ENCODE results near the gene KDM4C. TPM values are rescaled to one million over a fixed set of nuclear protein-coding genes. Genes with fewer than 3 reads are reported as not detected.

KDM4C gene
- total and polyA plus RNA-seq, 2 of the 13 experiments (the other 11 are each of a cell fraction or from before 2014, with no cell fraction given): 19.4 to 23.6 TPM

- TF ChIP-seq, protein P1, sequence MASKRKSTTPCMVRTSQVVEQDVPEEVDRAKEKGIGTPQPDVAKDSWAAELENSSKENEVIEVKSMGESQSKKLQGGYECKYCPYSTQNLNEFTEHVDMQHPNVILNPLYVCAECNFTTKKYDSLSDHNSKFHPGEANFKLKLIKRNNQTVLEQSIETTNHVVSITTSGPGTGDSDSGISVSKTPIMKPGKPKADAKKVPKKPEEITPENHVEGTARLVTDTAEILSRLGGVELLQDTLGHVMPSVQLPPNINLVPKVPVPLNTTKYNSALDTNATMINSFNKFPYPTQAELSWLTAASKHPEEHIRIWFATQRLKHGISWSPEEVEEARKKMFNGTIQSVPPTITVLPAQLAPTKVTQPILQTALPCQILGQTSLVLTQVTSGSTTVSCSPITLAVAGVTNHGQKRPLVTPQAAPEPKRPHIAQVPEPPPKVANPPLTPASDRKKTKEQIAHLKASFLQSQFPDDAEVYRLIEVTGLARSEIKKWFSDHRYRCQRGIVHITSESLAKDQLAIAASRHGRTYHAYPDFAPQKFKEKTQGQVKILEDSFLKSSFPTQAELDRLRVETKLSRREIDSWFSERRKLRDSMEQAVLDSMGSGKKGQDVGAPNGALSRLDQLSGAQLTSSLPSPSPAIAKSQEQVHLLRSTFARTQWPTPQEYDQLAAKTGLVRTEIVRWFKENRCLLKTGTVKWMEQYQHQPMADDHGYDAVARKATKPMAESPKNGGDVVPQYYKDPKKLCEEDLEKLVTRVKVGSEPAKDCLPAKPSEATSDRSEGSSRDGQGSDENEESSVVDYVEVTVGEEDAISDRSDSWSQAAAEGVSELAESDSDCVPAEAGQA (IDR thresholded peaks at IDR 0.05; ENCODE audit: low read depth): no peak
- TF ChIP-seq, protein P1 (CRISPR knock-in tag; IDR thresholded peaks at IDR 0.05; ENCODE audit: borderline replicate concordance): no peak
- TF ChIP-seq HNF4A (CRISPR knock-in tag; IDR thresholded peaks at IDR 0.05) (peak; percentile 87), NR2F6 (IDR thresholded peaks at IDR 0.05) (peak; percentile 54), NR2F6 (CRISPR knock-in tag; IDR thresholded peaks at IDR 0.05) (peak; percentile 79), DMTF1 (CRISPR knock-in tag; IDR thresholded peaks at IDR 0.05) (no peak), RAD21 (CRISPR knock-in tag; IDR thresholded peaks at IDR 0.05) (no peak), ZNF432 (CRISPR knock-in tag; IDR thresholded peaks at IDR 0.05; ENCODE audit: borderline replicate concordance) (no peak), NFE2L1 (CRISPR knock-in tag; IDR thresholded peaks at IDR 0.05; ENCODE audit: borderline replicate concordance) (no peak), ZNF747 (CRISPR knock-in tag; IDR thresholded peaks at IDR 0.05; ENCODE audit: borderline replicate concordance) (no peak), ZNF580 (CRISPR knock-in tag; IDR thresholded peaks at IDR 0.05; ENCODE audit: borderline replicate concordance, low read depth) (peak; percentile 61; the same call in 1 of the 2 replicates), ZNF781 (CRISPR knock-in tag; IDR thresholded peaks at IDR 0.05; ENCODE audit: borderline replicate concordance, not compliant biosample characterization) (no peak), TBL1XR1 (IDR thresholded peaks at IDR 0.05; ENCODE audit: borderline replicate concordance, low read length, partially characterized antibody) (peak; percentile 43), NR2F2 (IDR thresholded peaks at IDR 0.05; ENCODE audit: borderline replicate concordance, low read depth) (peak; percentile 76), NFATC3 (CRISPR knock-in tag; IDR thresholded peaks at IDR 0.05) (no peak)
- TF ChIP-seq, protein P2, sequence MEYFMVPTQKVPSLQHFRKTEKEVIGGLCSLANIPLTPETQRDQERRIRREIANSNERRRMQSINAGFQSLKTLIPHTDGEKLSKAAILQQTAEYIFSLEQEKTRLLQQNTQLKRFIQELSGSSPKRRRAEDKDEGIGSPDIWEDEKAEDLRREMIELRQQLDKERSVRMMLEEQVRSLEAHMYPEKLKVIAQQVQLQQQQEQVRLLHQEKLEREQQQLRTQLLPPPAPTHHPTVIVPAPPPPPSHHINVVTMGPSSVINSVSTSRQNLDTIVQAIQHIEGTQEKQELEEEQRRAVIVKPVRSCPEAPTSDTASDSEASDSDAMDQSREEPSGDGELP (IDR thresholded peaks at IDR 0.05; ENCODE audit: borderline replicate concordance, low read depth): peak; percentile 92
- TF ChIP-seq, protein P3, sequence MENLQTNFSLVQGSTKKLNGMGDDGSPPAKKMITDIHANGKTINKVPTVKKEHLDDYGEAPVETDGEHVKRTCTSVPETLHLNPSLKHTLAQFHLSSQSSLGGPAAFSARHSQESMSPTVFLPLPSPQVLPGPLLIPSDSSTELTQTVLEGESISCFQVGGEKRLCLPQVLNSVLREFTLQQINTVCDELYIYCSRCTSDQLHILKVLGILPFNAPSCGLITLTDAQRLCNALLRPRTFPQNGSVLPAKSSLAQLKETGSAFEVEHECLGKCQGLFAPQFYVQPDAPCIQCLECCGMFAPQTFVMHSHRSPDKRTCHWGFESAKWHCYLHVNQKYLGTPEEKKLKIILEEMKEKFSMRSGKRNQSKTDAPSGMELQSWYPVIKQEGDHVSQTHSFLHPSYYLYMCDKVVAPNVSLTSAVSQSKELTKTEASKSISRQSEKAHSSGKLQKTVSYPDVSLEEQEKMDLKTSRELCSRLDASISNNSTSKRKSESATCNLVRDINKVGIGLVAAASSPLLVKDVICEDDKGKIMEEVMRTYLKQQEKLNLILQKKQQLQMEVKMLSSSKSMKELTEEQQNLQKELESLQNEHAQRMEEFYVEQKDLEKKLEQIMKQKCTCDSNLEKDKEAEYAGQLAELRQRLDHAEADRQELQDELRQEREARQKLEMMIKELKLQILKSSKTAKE (CRISPR knock-in tag; IDR thresholded peaks at IDR 0.05; ENCODE audit: borderline replicate concordance): peak; percentile 30; the same call in 1 of the 2 replicates
Observed at GRCh38 chr9:6897898-6898302, 140.1 kb downstream of the KDM4C start (continued).
